Natural killer cell treated with Interleukin-12 subunit alpha and Interleukin-12 subunit beta and Interleukin-15 and Interleukin-18, amount 100 ng/mL, for 72 hours (primary cell): ENCODE measurements around the gene TFAM. TPM values are rescaled to one million over a fixed set of nuclear protein-coding genes. Genes with fewer than 3 reads are reported as not detected.

Experiments used
- ATAC-seq, 2 donors: fragments of 150-1000 bp; cut with Tn5 transposase in 1 of 2; sonication (Bioruptor Pico), chemical (Tn5 transposase) in 1 of 2; 2 replicates each; pipeline ENCODE4 v1.10.0; 2021
- DNase-seq: peaks from one replicate; pipeline ENCODE4 v3.0.0; 2022; ENCODE audit warnings: low spot score
- H3K27ac Mint-ChIP-seq, 2 donors: 1 replicate in 1 of 2; 2 replicates in 1 of 2; pipeline ENCODE4 v1.8.0; 2022; ENCODE audit warnings: mixed read lengths in 2 of 2, mild to moderate bottlenecking in 1 of 2, moderate library complexity in 1 of 2
- H3K27me3 Mint-ChIP-seq, 2 donors: 1 replicate in 1 of 2; 2 replicates in 1 of 2; pipeline ENCODE4 v1.8.0; 2022; ENCODE audit warnings: mixed read lengths in 2 of 2
- H3K36me3 Mint-ChIP-seq: one replicate; pipeline ENCODE4 v1.8.0; 2022; ENCODE audit warnings: mixed read lengths
- H3K4me1 Mint-ChIP-seq, 2 donors: 1 replicate in 1 of 2; 2 replicates in 1 of 2; pipeline ENCODE4 v1.8.0; 2022; ENCODE audit warnings: low read depth in 2 of 2, mixed read lengths in 2 of 2, mild to moderate bottlenecking in 1 of 2
- H3K4me3 Mint-ChIP-seq: one replicate; pipeline ENCODE4 v1.8.0; 2022; ENCODE audit warnings: mixed read lengths
- H3K9me3 Mint-ChIP-seq: 2 replicates; pipeline ENCODE4 v1.8.0; 2022; ENCODE audit warnings: mixed read lengths
- total RNA-seq, 2 donors: library from RNA; stranded (reverse); gene quantifications; one replicate each; pipeline ENCODE4 v1.2.3, GENCODE V29; 2022

The TFAM gene
- total RNA-seq: 10 to 100 TPM; 59.6 to 84.9 TPM

GRCh38 chr10:58384999-58385783, at the start of gene TFAM:
TFAM (plus strand) TSS chr10:58385410; CDS start chr10:58385548, 138 bp downstream.
- Mint-ChIP-seq H3K9me3 (no peaks in the 10 kb centered on the region), H3K36me3 (peaks cover 15% of the 10 kb centered on the region)

GRCh38 chr10:58336242-58336641, 49.0 kb upstream of the TFAM start:
- DNase-seq: no peak
- no peak for ATAC-seq
- Mint-ChIP-seq H3K9me3 (no peaks in the 10 kb centered on the region), H3K4me1 (peaks cover 25 to 28% of the 10 kb centered on the region in 2 donors), H3K4me3 (peak overlapping the region; percentile 96), H3K27ac (peak overlapping the region in 1 of 2 donors; percentile 92), H3K36me3 (no peaks in the 10 kb centered on the region), H3K27me3 (peaks cover 11 to 15% of the 10 kb centered on the region in 2 donors)

More at GRCh38 chr10:58384999-58385783, at the start of gene TFAM:
- peak within 1 kb of the TSS; percentile 95 for H3K4me3 Mint-ChIP-seq
- peak; percentile 97 to 98 for ATAC-seq
- peaks cover 0 to 3% of the 10 kb centered on the region in 2 donors for H3K27me3 Mint-ChIP-seq
- H3K4me1 Mint-ChIP-seq: peaks cover 26 to 41% of the 10 kb centered on the region in 2 donors
- H3K27ac Mint-ChIP-seq: peak within 1 kb of the TSS; percentile 89 to 98
- peak; percentile 96 for DNase-seq

GRCh38 chr10:58341422-58341821, 43.8 kb upstream of the TFAM start:
- H3K36me3 Mint-ChIP-seq: no peaks in the 10 kb centered on the region
- DNase-seq: no peak
- H3K4me1 Mint-ChIP-seq: peaks cover 17 to 22% of the 10 kb centered on the region in 2 donors
- H3K4me3 Mint-ChIP-seq: no peak overlapping the region
- H3K27ac Mint-ChIP-seq: no peak overlapping the region
- no peaks in the 10 kb centered on the region for H3K27me3 Mint-ChIP-seq
- H3K9me3 Mint-ChIP-seq: no peaks in the 10 kb centered on the region
- no peak for ATAC-seq

GRCh38 chr10:58341947-58342346, 43.3 kb upstream of the TFAM start:
- no peaks in the 10 kb centered on the region for H3K27me3 Mint-ChIP-seq
- ATAC-seq (no peak), DNase-seq (no peak)
- no peak overlapping the region for H3K4me3 Mint-ChIP-seq
- H3K27ac Mint-ChIP-seq: no peak overlapping the region
- no peaks in the 10 kb centered on the region for H3K9me3 Mint-ChIP-seq
- H3K4me1 Mint-ChIP-seq: peaks cover 13 to 21% of the 10 kb centered on the region in 2 donors
- H3K36me3 Mint-ChIP-seq: no peaks in the 10 kb centered on the region

- no peaks in the 10 kb centered on the region for H3K36me3 Mint-ChIP-seq
- H3K4me1 Mint-ChIP-seq: peaks cover 12 to 26% of the 10 kb centered on the region in 2 donors
- no peaks in the 10 kb centered on the region for H3K9me3 Mint-ChIP-seq
- DNase-seq (no peak), ATAC-seq (no peak)
- H3K27ac Mint-ChIP-seq: no peak overlapping the region
- H3K27me3 Mint-ChIP-seq: no peaks in the 10 kb centered on the region
- no peak overlapping the region for H3K4me3 Mint-ChIP-seq
These were observed 37.2 kb upstream of the TFAM start for GRCh38 chr10:58347967-58348366.

- DNase-seq: no peak
- H3K9me3 Mint-ChIP-seq: no peaks in the 10 kb centered on the region
- no peaks in the 10 kb centered on the region for H3K36me3 Mint-ChIP-seq
- peaks cover 12 to 26% of the 10 kb centered on the region in 2 donors for H3K4me1 Mint-ChIP-seq
- H3K27me3 Mint-ChIP-seq: no peaks in the 10 kb centered on the region
- H3K4me3 Mint-ChIP-seq: no peak overlapping the region
- no peak overlapping the region for H3K27ac Mint-ChIP-seq
- ATAC-seq: no peak
These were observed 36.6 kb upstream of the TFAM start for GRCh38 chr10:58348571-58349033.

- peaks cover 14 to 23% of the 10 kb centered on the region in 2 donors for H3K4me1 Mint-ChIP-seq
- H3K27ac Mint-ChIP-seq: peak overlapping the region; percentile 77 to 84
- H3K27me3 Mint-ChIP-seq: no peaks in the 10 kb centered on the region
- H3K9me3 Mint-ChIP-seq: no peaks in the 10 kb centered on the region
- ATAC-seq: no peak
- no peak for DNase-seq
- H3K36me3 Mint-ChIP-seq: no peaks in the 10 kb centered on the region
- peak overlapping the region; percentile 55 for H3K4me3 Mint-ChIP-seq
These were observed 35.2 kb upstream of the TFAM start for GRCh38 chr10:58350023-58350422.

GRCh38 chr10:58350619-58351323, 34.4 kb upstream of the TFAM start:
- no peaks in the 10 kb centered on the region for H3K36me3 Mint-ChIP-seq
- peak overlapping the region; percentile 55 for H3K4me3 Mint-ChIP-seq
- peaks cover 18 to 23% of the 10 kb centered on the region in 2 donors for H3K4me1 Mint-ChIP-seq
- H3K27me3 Mint-ChIP-seq: no peaks in the 10 kb centered on the region
- H3K9me3 Mint-ChIP-seq: no peaks in the 10 kb centered on the region
- DNase-seq: no peak
- H3K27ac Mint-ChIP-seq: peak overlapping the region; percentile 77 to 84
- ATAC-seq: peak; percentile 60 to 65

- Mint-ChIP-seq H3K9me3 (no peaks in the 10 kb centered on the region), H3K27ac (no peak overlapping the region), H3K36me3 (no peaks in the 10 kb centered on the region), H3K4me1 (peaks cover 18% of the 10 kb centered on the region in 2 donors), H3K4me3 (no peak overlapping the region), H3K27me3 (no peaks in the 10 kb centered on the region)
- ATAC-seq (no peak), DNase-seq (no peak)
These were observed 33.3 kb upstream of the TFAM start for GRCh38 chr10:58351616-58352578.

- peaks cover 18% of the 10 kb centered on the region in 2 donors for H3K4me1 Mint-ChIP-seq
- ATAC-seq: no peak
- H3K27ac Mint-ChIP-seq: no peak overlapping the region
These were observed 32.1 kb upstream of the TFAM start for GRCh38 chr10:58352956-58353610.

GRCh38 chr10:58356756-58357155, 28.5 kb upstream of the TFAM start:
- peaks cover 10 to 18% of the 10 kb centered on the region in 2 donors for H3K4me1 Mint-ChIP-seq
- H3K27ac Mint-ChIP-seq: no peak overlapping the region
- no peaks in the 10 kb centered on the region for H3K36me3 Mint-ChIP-seq
- H3K27me3 Mint-ChIP-seq: no peaks in the 10 kb centered on the region
- H3K4me3 Mint-ChIP-seq: no peak overlapping the region
- no peaks in the 10 kb centered on the region for H3K9me3 Mint-ChIP-seq
- ATAC-seq (no peak), DNase-seq (no peak)

More at GRCh38 chr10:58352956-58353610, 32.1 kb upstream of the TFAM start:
- no peak for DNase-seq
- Mint-ChIP-seq H3K36me3 (no peaks in the 10 kb centered on the region), H3K9me3 (no peaks in the 10 kb centered on the region), H3K4me3 (no peak overlapping the region), H3K27me3 (no peaks in the 10 kb centered on the region)

- Mint-ChIP-seq H3K36me3 (no peaks in the 10 kb centered on the region), H3K27me3 (no peaks in the 10 kb centered on the region), H3K4me3 (no peak overlapping the region), H3K4me1 (peaks cover 10 to 18% of the 10 kb centered on the region in 2 donors), H3K27ac (no peak overlapping the region), H3K9me3 (no peaks in the 10 kb centered on the region)
- ATAC-seq (no peak), DNase-seq (no peak)
These were observed 26.8 kb upstream of the TFAM start for GRCh38 chr10:58358314-58358933.
